Fibroblast of pulmonary artery (primary cell): ENCODE results near the gene EDEM1.

Experiments used
- DNase-seq: peaks from one replicate; pipeline ENCODE4 v3.0.0-alpha.2; 2010; ENCODE audit warnings: low read depth
- H3K4me3 ChIP-seq: replicated peaks from 2 replicates; pipeline ENCODE4 v1.5.1; 2011; ENCODE audit warnings: low read depth, mild to moderate bottlenecking, control low read depth, low read length, moderate library complexity
- CTCF ChIP-seq: IDR thresholded peaks from 2 replicates; pipeline ENCODE4 v1.5.1; 2011; ENCODE audit warnings: mild to moderate bottlenecking, control low read depth, low read length, inconsistent platforms; ENCODE audit errors: missing control alignments

Gene EDEM1

GRCh38 chr3:5231074-5231473 lies 43.6 kb downstream of the EDEM1 start:
- no peak for TF ChIP-seq CTCF
- H3K4me3 ChIP-seq, result no peak overlapping the region

GRCh38 chr3:5231487-5231886 lies 44.0 kb downstream of the EDEM1 start:
- no peak for DNase-seq
- TF ChIP-seq CTCF, result no peak
- no peak overlapping the region for H3K4me3 ChIP-seq

More at GRCh38 chr3:5231074-5231473, 43.6 kb downstream of the EDEM1 start:
- no peak for DNase-seq

- no peak for TF ChIP-seq CTCF
- no peak overlapping the region for H3K4me3 ChIP-seq
- no peak for DNase-seq
Measured at GRCh38 chr3:5232570-5232969, 45.1 kb downstream of the EDEM1 start.

GRCh38 chr3:5233026-5233425 lies 45.5 kb downstream of the EDEM1 start:
- no peak for DNase-seq
- H3K4me3 ChIP-seq, result no peak overlapping the region
- no peak for TF ChIP-seq CTCF

GRCh38 chr3:5235655-5236054 lies 48.1 kb downstream of the EDEM1 start:
- H3K4me3 ChIP-seq, result no peak overlapping the region
- no peak for DNase-seq
- no peak for TF ChIP-seq CTCF

- no peak overlapping the region for H3K4me3 ChIP-seq
- no peak for DNase-seq
- no peak for TF ChIP-seq CTCF
Measured at GRCh38 chr3:5238545-5238944, 51.0 kb downstream of the EDEM1 start.

GRCh38 chr3:5239602-5240001 lies 52.1 kb downstream of the EDEM1 start:
- H3K4me3 ChIP-seq, result no peak overlapping the region
- peak; percentile 35 for DNase-seq
- no peak for TF ChIP-seq CTCF
